NCI-H2029 (cell line): ENCODE measurements around the gene CDKN3.
"Not testable (repeated sequence)": the region's sequence is repeated elsewhere in the genome, so short reads cannot be mapped to it uniquely, and the experiment has no call there.

Experiments used
- DNase-seq: peaks from one replicate; lab custom pipeline; 2025; lab: John Stamatoyannopoulos, UW

The CDKN3 gene

DNA sequence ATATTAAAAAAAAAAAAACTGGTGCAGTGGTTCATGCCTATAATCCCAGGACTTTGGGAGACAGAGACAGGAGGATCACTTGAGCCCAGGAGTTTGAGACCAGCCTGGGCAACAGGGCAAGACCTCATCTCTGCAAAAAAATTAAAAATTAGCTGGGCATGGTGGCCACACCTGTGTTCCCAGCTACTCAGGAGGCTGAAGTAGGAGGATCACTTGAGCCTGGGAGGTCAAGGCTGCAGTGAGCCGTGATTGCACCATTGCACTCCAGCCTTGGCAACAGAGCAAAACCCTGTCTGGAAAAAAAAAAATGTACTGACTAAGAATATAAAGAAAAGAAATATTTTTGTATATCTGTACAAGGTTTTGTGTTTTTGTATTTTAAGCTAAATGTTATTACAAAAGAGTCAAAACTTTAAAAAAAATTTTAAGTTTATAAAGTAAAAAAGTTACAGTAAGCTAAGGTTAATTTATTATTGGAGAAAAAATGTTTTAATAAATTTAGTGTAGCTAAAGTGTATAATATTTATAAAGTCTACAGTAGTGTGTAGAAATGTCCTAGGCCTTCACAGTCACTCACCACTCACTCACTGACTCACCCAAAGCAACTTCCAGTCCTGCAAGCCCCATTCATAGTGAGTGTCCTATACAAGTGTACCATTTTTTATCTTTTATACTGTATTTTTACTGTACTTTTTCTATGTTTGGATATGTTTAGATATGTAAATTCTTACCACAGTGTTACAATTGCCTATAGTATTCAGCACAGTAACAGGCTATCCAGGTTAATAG is 60.2 kb downstream of the CDKN3 start:
- DNase-seq, result not testable (repeated sequence)

DNA sequence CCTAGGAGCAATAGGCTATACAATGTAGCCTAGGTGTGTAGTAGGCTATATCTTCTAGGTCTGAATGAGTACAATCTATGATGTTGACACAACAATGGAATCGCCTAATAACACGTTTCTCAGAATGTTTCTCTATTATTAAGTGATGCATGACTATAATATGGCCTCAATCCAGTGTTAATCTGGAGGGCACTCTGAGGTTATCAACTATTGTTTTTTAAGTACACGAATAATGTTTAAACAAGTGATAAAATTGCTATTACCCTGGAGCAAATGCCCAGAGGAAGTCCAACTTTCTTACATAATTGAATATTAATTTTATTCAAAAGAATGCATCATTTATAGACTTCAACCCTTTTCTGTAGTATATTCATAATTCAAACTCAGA is 60.8 kb downstream of the CDKN3 start:
- no peak for DNase-seq

DNA sequence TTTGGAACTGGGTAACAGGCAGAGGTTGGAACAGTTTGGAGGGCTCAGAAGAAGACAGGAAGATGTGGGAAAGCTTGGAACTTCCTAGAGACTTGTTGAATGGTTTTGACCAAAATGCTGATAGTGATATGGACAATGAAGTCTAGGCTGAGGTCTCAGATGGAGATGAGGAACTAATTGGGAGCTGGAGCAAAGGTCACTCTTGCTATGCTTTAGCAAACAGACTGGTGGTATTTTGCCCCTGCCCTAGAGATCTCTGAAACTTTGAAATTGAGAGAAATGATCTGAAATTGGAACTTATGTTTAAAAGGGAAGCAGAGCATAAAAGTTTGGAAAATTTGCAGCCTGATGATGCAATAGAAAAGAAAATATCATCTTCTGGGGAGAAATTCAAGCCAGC is 61.7 kb downstream of the CDKN3 start:
- DNase-seq, result not testable (repeated sequence)

DNA sequence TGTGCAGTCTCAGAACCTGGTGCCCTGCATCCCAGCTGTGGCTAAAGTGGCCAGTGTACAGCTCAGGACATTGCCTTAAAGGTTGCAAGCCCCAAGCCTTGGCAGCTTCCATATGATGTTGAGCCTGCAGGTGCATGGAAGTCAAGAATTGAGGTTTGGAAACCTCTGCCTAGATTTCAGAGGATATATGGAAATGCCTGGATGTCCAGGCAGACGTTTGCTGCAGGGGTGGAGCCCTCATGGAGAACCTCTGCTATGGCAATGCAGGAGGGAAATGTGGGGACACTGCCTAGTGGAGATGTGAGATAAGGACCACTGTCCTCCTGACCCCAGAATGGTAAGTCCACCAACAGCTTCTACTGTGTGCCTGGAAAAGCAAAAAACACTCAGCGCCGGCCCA is 62.3 kb downstream of the CDKN3 start:
- no peak for DNase-seq

DNA sequence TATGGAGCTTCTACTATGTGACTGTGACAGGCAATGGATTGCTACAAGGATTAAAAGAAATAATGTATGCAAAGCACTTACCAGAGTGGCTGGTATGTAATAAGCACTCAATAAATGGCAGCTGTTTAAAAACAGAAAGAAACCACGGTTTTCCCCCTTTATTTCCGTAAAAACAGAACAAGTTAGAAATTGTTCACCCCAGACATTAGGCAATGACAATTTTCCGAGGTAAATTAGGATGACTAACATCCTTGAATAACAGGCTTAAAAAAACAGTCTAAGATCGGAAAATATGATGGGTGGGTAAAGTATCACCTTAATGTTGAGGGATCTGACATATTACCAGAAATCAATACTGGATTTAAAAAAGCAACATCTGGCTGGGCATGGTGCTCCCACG is 65.2 kb downstream of the CDKN3 start:
- no peak for DNase-seq

DNA sequence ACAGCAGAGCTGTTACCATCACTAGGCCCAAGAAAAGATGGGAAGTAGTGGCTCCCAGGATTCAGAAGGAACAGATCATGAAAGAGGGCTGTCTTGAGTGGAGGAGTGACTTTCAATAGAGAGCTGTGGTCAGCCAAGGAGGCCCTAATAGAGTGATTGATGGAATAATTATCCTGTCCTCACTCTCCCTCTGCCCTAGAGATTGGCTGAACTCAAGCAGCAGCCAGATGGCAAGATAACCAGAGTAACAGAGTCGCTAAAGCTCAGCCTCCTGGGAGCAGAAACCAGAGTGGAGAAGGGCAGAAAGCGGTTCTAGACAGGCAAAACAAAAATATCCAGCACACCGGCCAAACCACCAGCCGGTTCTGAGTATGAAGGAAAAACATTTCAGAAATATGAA is 68.8 kb downstream of the CDKN3 start:
- DNase-seq, result no peak

DNA sequence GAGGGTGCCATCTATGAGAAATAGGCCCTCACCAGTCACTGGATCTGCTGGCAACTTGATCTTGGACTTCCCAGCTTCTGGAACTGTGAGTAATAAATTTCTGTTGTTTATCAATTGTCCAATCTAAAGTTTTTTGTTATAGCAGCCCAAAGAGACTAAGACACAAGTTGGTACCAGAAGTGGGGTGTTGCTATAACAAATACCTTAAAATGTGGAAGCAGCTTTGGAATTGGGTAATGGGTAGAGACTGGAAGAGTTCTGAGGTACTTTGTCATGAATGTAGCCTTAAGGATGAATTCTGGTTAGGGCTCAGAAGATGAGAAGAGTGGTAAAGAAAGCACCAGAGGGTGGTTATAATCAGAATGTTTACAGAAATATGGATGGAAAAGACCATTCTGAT is 70.5 kb downstream of the CDKN3 start:
- DNase-seq, result no peak
